Natural killer cell (primary cell): Measurements from ENCODE around the gene DCXR. TPM values are rescaled to one million over a fixed set of nuclear protein-coding genes. Genes with fewer than 3 reads are reported as not detected.

Experiments
- ATAC-seq, 3 donors: fragments of 150-1000 bp in 2 of 3; fragments of 200-7000 bp in 1 of 3; cut with Tn5 transposase; 1 replicate in 1 of 3; 2 replicates in 2 of 3; pipeline ENCODE4 v1.10.0; 2021; ENCODE audit warnings: mild to moderate bottlenecking in 2 of 3, moderate library complexity in 2 of 3
- DNase-seq, 2 donors: peaks; one replicate each; pipeline versions ENCODE4 v3.0.0 to v3.0.0-alpha.2; 2013 to 2021; ENCODE audit warnings: mixed read lengths in 1 of 2
- H3K27ac ChIP-seq: one replicate; pipeline ENCODE4 v1.5.1; 2013; ENCODE audit warnings: mild to moderate bottlenecking, low read length
- H3K27me3 ChIP-seq: one replicate; pipeline ENCODE4 v1.6.1; 2013; ENCODE audit warnings: low read length; ENCODE audit not compliant: control insufficient read depth, insufficient read depth
- H3K36me3 ChIP-seq: one replicate; pipeline ENCODE4 v1.6.1; 2013; ENCODE audit warnings: low read length; ENCODE audit not compliant: control insufficient read depth, insufficient read depth
- H3K4me1 ChIP-seq: one replicate; pipeline ENCODE4 v1.6.1; 2013; ENCODE audit warnings: low read length; ENCODE audit not compliant: control insufficient read depth, insufficient read depth
- H3K4me3 ChIP-seq: one replicate; pipeline ENCODE4 v1.5.1; 2013; ENCODE audit warnings: low read length
- H3K9me3 ChIP-seq: one replicate; pipeline ENCODE4 v1.6.1; 2013; ENCODE audit warnings: low read length; ENCODE audit not compliant: control insufficient read depth, insufficient read depth
- H3K27ac Mint-ChIP-seq, 2 donors: one replicate each; pipeline ENCODE4 v1.8.0; 2022; ENCODE audit warnings: mild to moderate bottlenecking in 2 of 2, mixed read lengths in 2 of 2, moderate library complexity in 1 of 2
- H3K27me3 Mint-ChIP-seq, 2 donors: one replicate each; pipeline ENCODE4 v1.8.0; 2022; ENCODE audit warnings: low read depth in 2 of 2, mixed read lengths in 2 of 2
- H3K36me3 Mint-ChIP-seq: one replicate; pipeline ENCODE4 v1.8.0; 2022; ENCODE audit warnings: mixed read lengths
- H3K4me1 Mint-ChIP-seq, 2 donors: one replicate each; pipeline ENCODE4 v1.8.0; 2022; ENCODE audit warnings: mixed read lengths in 2 of 2
- H3K4me3 Mint-ChIP-seq: one replicate; pipeline ENCODE4 v1.8.0; 2022; ENCODE audit warnings: mild to moderate bottlenecking, moderate library complexity, mixed read lengths
- H3K9me3 Mint-ChIP-seq, 2 donors: one replicate each; pipeline ENCODE4 v1.8.0; 2022; ENCODE audit warnings: mixed read lengths in 2 of 2
- WGBS: methylation state at CpG from one replicate; pipeline ENCODE4 v1.1.7; 2013; ENCODE audit warnings: missing lambda C conversion rate; ENCODE audit not compliant: insufficient coverage; 5-methylcytosine and 5-hydroxymethylcytosine counted together
- intact Hi-C: fragments of 100-400 bp; cut with micrococcal nuclease; formaldehyde crosslinking; loops from one replicate; pipeline ENCODE4 v1.14.2; 2022
- total RNA-seq, 4 donors: library from RNA; stranded (reverse); fragments of 120-200 nt in 1 of 4; gene quantifications; one replicate each; pipeline versions ENCODE4 v1.2.3 to v1.2.4, GENCODE V29; 2013 to 2022
- TF ChIP-seq, protein P1 (sequence below): fragments of 200-600 bp; IDR thresholded peaks from one replicate; pipeline ENCODE4 v1.8.0; 2022; ENCODE audit warnings: antibody characterized with exemption

DCXR gene
- total RNA-seq, 3 donors from 2014 or later (not counting 1 experiment from before 2014, with no cell fraction given) = 93.9 to 171 (median 145) TPM

DNA sequence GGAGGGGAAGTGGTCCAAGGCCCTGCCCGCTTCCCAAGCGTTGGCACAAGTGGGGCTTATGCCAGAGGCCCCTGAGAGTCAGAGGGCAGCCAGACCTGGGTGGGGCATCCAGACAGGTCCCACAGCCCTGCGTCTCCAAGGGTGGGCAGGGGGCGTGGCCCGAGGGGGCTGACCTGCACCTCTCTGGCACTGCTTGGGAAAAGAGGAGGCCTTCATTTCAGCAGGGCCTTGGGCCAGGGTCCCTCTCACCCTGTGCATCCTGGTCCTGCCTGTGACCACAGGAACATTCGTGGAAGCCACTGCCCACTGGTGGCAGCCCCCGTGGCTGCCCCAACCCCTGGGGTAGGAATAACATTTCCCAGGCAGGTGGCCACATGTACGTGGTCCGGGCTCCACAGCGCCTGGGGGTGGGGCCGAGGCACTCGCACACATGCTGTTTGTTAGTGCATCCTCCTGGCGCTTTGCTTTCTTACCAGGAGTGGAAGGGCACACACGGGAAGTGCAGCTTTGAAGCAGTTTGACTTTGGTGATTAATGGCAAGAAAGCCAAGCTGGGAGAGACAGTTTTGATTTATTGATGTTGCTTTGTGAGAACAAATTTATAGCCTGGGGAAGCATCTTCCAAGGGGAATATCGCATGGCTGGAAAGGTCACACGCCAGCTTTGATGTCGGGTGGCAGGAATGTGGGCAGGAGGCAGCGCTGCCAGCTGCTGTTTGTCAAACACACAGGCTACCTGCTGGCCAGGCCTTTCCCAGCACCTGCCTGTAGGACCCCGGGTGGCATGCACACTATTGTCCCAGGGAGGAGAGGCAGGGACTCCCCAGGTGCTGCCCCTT is 19.1 kb downstream of the DCXR start:
- intact Hi-C loops = no loop called here
- no peak for ATAC-seq
- Histone ChIP-seq H3K27ac (no peak overlapping the region), H3K27me3 (no peaks in the 10 kb centered on the region), H3K36me3 (no peaks in the 10 kb centered on the region), H3K4me1 (peaks cover 15% of the 10 kb centered on the region), H3K9me3 (no peaks in the 10 kb centered on the region), H3K4me3 (no peak overlapping the region)
- H3K4me1 Mint-ChIP-seq = peaks cover 0 to 24% of the 10 kb centered on the region in 2 donors
- WGBS = 92% methylated on average over 19 of the region's 19 CpGs
- DNase-seq = no peak
- TF ChIP-seq, protein P1, sequence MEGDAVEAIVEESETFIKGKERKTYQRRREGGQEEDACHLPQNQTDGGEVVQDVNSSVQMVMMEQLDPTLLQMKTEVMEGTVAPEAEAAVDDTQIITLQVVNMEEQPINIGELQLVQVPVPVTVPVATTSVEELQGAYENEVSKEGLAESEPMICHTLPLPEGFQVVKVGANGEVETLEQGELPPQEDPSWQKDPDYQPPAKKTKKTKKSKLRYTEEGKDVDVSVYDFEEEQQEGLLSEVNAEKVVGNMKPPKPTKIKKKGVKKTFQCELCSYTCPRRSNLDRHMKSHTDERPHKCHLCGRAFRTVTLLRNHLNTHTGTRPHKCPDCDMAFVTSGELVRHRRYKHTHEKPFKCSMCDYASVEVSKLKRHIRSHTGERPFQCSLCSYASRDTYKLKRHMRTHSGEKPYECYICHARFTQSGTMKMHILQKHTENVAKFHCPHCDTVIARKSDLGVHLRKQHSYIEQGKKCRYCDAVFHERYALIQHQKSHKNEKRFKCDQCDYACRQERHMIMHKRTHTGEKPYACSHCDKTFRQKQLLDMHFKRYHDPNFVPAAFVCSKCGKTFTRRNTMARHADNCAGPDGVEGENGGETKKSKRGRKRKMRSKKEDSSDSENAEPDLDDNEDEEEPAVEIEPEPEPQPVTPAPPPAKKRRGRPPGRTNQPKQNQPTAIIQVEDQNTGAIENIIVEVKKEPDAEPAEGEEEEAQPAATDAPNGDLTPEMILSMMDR = no peak
- no peaks in the 10 kb centered on the region for H3K27me3 Mint-ChIP-seq
- no peaks in the 10 kb centered on the region for H3K9me3 Mint-ChIP-seq
- no peak overlapping the region for H3K27ac Mint-ChIP-seq
- no peaks in the 10 kb centered on the region for H3K36me3 Mint-ChIP-seq
- H3K4me3 Mint-ChIP-seq = no peak overlapping the region

DNA sequence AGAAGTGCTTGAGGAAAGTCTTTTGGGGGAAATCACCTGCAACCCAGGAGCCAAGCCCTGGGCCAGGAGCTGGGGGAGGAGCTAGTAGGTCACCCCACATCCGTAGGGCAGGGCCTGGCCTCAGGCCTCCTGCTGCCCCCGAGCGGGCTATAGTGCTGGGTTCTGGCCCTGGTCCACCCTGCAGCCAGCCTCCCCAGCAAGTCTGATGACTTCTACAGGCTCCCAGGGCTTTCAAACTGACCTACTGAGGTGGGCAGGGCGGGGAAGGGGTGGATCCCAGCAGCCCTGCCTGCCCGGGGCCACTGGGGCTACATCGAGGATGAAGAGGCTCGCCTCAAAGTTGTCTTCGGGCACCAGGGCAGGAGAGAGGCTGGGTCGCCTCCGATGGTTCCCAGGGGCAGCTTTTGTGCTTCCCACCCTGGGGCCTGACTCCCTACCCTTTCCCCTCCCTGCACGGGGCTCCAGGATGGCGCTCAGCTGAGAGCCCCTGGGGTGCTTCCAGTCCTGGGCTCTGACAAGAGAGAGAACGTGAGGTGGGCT is 19.8 kb downstream of the DCXR start:
- Histone ChIP-seq H3K27ac (no peak overlapping the region), H3K27me3 (no peaks in the 10 kb centered on the region), H3K36me3 (no peaks in the 10 kb centered on the region), H3K4me1 (peaks cover 15% of the 10 kb centered on the region), H3K9me3 (no peaks in the 10 kb centered on the region), H3K4me3 (no peak overlapping the region)
- 85% methylated on average over 12 of the region's 13 CpGs for WGBS
- TF ChIP-seq, protein P1 = no peak
- intact Hi-C loops = no loop called here
- no peak overlapping the region for H3K4me3 Mint-ChIP-seq
- DNase-seq (no peak), ATAC-seq (no peak)
- no peaks in the 10 kb centered on the region for H3K36me3 Mint-ChIP-seq
- H3K27me3 Mint-ChIP-seq = no peaks in the 10 kb centered on the region
- no peaks in the 10 kb centered on the region for H3K9me3 Mint-ChIP-seq
- peaks cover 0 to 19% of the 10 kb centered on the region in 2 donors for H3K4me1 Mint-ChIP-seq
- no peak overlapping the region for H3K27ac Mint-ChIP-seq

DNA sequence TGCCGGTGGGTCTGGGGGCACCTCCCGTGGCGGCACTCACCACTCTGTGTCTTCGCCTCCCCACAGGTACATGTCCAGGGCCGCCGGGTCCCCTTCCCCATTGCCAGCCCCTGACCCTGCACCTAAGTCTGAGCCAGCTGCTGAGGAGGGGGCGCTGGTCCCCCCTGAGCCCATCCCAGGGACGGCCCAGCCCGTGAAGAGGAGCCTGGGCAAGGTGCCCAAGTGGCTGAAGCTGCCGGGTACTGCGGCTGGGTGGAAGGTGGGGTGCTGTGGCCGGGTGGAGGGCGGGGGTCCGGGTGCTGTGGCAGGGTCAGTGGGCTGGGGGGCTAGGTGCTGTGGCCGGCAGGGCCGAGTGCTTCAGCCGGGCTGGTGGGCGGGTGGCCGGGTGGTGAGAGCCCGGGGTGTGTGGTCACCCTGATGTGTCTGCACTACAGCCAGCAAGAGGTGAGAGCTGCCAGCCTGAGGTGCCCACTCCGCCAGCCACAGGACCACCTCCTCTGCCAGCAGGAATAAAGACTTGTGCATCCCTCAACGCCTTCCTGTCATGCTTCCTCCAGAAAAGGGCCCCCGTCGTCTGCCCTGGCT is 20.5 kb downstream of the DCXR start:
- H3K9me3 ChIP-seq = no peaks in the 10 kb centered on the region
- H3K36me3 ChIP-seq = no peaks in the 10 kb centered on the region
- 95% methylated on average over 24 of the region's 24 CpGs for WGBS
- Mint-ChIP-seq H3K4me1 (peaks cover 0 to 16% of the 10 kb centered on the region in 2 donors), H3K4me3 (no peak overlapping the region), H3K27ac (no peak overlapping the region), H3K27me3 (no peaks in the 10 kb centered on the region), H3K9me3 (no peaks in the 10 kb centered on the region), H3K36me3 (no peaks in the 10 kb centered on the region)
- H3K27me3 ChIP-seq = no peaks in the 10 kb centered on the region
- ATAC-seq = no peak
- H3K4me3 ChIP-seq = no peak overlapping the region
- TF ChIP-seq, protein P1 = no peak
- no peak for DNase-seq
- no peak overlapping the region for H3K27ac ChIP-seq
- intact Hi-C loops = no loop called here
- peaks cover 11% of the 10 kb centered on the region for H3K4me1 ChIP-seq
